DOHH2 (cell line): Measurements from ENCODE around the gene SORBS2.

Experiments
- H3F3A ChIP-seq: fragments of 200-600 bp; sonication (generic), shearing (Covaris generic); 2 replicates; pipeline ENCODE4 v1.6.0; 2016; ENCODE audit warnings: antibody characterized with exemption, mild to moderate bottlenecking; ENCODE audit not compliant: control insufficient read depth, insufficient read depth
- H3K27ac ChIP-seq: fragments of 200-600 bp; sonication (generic); 2 replicates; pipeline ENCODE4 v1.5.1; 2014; ENCODE audit warnings: low read depth, mild to moderate bottlenecking, low read length, moderate library complexity
- H3K27me3 ChIP-seq: fragments of 200-600 bp; sonication (generic); 2 replicates; pipeline ENCODE4 v1.6.1; 2014; ENCODE audit warnings: mild to moderate bottlenecking, low read length, mixed read lengths; ENCODE audit not compliant: control insufficient read depth
- H3K36me3 ChIP-seq: fragments of 200-600 bp; sonication (generic); 2 replicates; pipeline ENCODE4 v1.6.1; 2014; ENCODE audit warnings: mild to moderate bottlenecking, low read length, moderate library complexity, mixed read lengths; ENCODE audit not compliant: control insufficient read depth
- H3K4me1 ChIP-seq: fragments of 200-600 bp; sonication (generic); 2 replicates; pipeline ENCODE4 v1.6.1; 2014; ENCODE audit warnings: mild to moderate bottlenecking, low read length, mixed read lengths; ENCODE audit not compliant: control insufficient read depth
- H3K4me2 ChIP-seq: fragments of 200-600 bp; sonication (generic); 2 replicates; pipeline ENCODE4 v1.6.0; 2014; ENCODE audit warnings: mild to moderate bottlenecking, low read length, moderate library complexity
- H3K4me3 ChIP-seq: fragments of 200-600 bp; sonication (generic); 2 replicates; pipeline ENCODE4 v1.5.1; 2014; ENCODE audit warnings: mild to moderate bottlenecking, low read length, mixed read lengths
- H3K79me2 ChIP-seq: fragments of 200-600 bp; sonication (generic); 2 replicates; pipeline ENCODE4 v1.6.1; 2014; ENCODE audit warnings: mild to moderate bottlenecking, low read length, mixed read lengths; ENCODE audit not compliant: control insufficient read depth
- H3K9me2 ChIP-seq: fragments of 200-600 bp; sonication (generic); replicated peaks from 2 replicates; pipeline ENCODE4 v1.6.1; 2014; ENCODE audit warnings: mild to moderate bottlenecking, low read length, mixed read lengths; ENCODE audit not compliant: control insufficient read depth
- H3K9me3 ChIP-seq: fragments of 200-600 bp; sonication (generic); 2 replicates; pipeline ENCODE4 v1.6.1; 2014; ENCODE audit warnings: antibody characterized with exemption, low read length, mixed read lengths; ENCODE audit not compliant: control insufficient read depth, insufficient read depth
- H4K20me1 ChIP-seq: fragments of 200-600 bp; sonication (generic); 2 replicates; pipeline ENCODE4 v1.6.0; 2014; ENCODE audit warnings: low read depth, mild to moderate bottlenecking, antibody characterized with exemption, low read length, moderate library complexity; ENCODE audit not compliant: control insufficient read depth, insufficient read depth
- EZH2phosphoT487 ChIP-seq: fragments of 200-600 bp; sonication (generic); IDR thresholded peaks from 2 replicates; pipeline ENCODE4 v1.6.1; 2017; ENCODE audit warnings: borderline replicate concordance, mild to moderate bottlenecking, antibody characterized with exemption, low read length, moderate library complexity, mixed read lengths
- TF ChIP-seq, protein P1 (sequence below): fragments of 200-600 bp; sonication (generic); IDR thresholded peaks from one replicate; pipeline ENCODE4 v1.5.1; 2014; ENCODE audit warnings: antibody characterized with exemption, mild to moderate bottlenecking, low read depth, low read length; ENCODE audit not compliant: poor library complexity, severe bottlenecking

SORBS2 gene

DNA sequence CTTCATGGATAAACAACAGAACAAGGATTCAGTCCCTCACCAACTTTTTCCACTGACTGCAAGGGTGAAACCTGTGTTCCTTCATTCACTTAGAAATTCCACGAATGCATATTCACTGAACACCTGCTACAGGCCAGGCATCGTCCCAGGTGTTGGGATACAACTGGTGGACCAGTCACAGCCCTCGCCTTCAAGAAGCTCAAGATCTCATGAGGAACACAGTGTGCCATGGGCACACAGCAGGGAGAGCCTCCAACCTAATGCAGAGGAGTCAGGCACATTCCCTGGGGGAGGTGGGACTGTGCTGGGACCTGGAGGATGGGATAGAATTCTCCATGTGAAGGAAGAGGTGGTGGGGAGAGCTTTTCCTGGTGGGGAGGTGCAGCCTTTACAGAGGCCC is 169.1 kb downstream of the SORBS2 start:
- Histone ChIP-seq H3K79me2 (no peaks in the 10 kb centered on the region), H3K27me3 (peaks cover 5% of the 10 kb centered on the region; the same call in 1 of the 2 replicates), H3K4me2 (no peak overlapping the region), H3K36me3 (no peaks in the 10 kb centered on the region), H4K20me1 (no peaks in the 10 kb centered on the region), H3K9me2 (no peaks in the 10 kb centered on the region), H3F3A (no peaks in the 10 kb centered on the region), H3K9me3 (no peaks in the 10 kb centered on the region), H3K4me3 (no peak overlapping the region), H3K4me1 (no peaks in the 10 kb centered on the region), H3K27ac (no peak overlapping the region)
- TF ChIP-seq EZH2phosphoT487, result no peak
- TF ChIP-seq, protein P1, sequence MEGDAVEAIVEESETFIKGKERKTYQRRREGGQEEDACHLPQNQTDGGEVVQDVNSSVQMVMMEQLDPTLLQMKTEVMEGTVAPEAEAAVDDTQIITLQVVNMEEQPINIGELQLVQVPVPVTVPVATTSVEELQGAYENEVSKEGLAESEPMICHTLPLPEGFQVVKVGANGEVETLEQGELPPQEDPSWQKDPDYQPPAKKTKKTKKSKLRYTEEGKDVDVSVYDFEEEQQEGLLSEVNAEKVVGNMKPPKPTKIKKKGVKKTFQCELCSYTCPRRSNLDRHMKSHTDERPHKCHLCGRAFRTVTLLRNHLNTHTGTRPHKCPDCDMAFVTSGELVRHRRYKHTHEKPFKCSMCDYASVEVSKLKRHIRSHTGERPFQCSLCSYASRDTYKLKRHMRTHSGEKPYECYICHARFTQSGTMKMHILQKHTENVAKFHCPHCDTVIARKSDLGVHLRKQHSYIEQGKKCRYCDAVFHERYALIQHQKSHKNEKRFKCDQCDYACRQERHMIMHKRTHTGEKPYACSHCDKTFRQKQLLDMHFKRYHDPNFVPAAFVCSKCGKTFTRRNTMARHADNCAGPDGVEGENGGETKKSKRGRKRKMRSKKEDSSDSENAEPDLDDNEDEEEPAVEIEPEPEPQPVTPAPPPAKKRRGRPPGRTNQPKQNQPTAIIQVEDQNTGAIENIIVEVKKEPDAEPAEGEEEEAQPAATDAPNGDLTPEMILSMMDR, result no peak

DNA sequence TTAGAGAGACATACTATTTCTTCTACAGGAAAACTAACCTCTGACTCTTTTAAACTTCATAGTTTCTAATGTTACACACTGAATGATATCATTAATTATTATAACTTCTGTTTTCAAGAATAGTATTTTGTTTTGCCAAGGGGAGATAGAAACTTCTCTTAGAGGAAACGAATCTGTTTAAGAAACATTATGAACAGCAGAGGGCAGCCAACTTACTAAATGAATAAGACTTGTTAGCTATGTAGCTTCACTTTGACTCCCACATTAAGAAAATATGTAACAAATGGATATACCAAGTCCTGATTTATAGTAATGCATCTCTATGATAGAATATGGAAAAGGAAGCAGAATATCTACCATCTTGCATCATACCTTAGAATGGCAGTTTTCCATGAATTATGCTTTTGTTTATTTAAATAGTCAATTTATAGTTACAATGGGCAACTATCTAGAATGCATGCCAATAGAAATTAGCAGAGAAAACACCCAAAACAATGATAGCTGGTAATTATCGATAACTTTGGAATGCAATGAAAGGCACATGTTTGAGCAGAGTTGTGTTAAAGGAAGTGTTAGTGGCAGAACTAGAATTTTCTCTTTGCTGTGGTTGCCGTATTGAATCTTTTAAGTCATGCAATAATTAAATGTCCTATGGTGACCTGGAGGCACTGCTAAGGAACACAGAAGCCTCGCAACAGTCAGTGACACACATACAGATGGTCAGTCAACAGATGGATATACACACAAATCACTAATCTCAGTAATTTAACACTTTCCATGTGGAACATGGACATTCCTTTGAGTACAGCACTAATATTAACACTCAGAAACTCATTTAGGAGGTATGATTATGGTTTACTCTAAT is 171.0 kb downstream of the SORBS2 start:
- H3K4me2 ChIP-seq, result no peak overlapping the region
- TF ChIP-seq, protein P1, result peak; percentile 49
- no peak for TF ChIP-seq EZH2phosphoT487
- H3K79me2 ChIP-seq, result no peaks in the 10 kb centered on the region
- no peaks in the 10 kb centered on the region for H3K9me3 ChIP-seq
- peaks cover 5% of the 10 kb centered on the region; the same call in 1 of the 2 replicates for H3K27me3 ChIP-seq
- H3K27ac ChIP-seq, result no peak overlapping the region
- H3K9me2 ChIP-seq, result no peaks in the 10 kb centered on the region
- no peaks in the 10 kb centered on the region for H3K4me1 ChIP-seq
- H3K4me3 ChIP-seq, result no peak overlapping the region
- no peaks in the 10 kb centered on the region for H4K20me1 ChIP-seq
- no peaks in the 10 kb centered on the region for H3K36me3 ChIP-seq
- no peaks in the 10 kb centered on the region for H3F3A ChIP-seq

DNA sequence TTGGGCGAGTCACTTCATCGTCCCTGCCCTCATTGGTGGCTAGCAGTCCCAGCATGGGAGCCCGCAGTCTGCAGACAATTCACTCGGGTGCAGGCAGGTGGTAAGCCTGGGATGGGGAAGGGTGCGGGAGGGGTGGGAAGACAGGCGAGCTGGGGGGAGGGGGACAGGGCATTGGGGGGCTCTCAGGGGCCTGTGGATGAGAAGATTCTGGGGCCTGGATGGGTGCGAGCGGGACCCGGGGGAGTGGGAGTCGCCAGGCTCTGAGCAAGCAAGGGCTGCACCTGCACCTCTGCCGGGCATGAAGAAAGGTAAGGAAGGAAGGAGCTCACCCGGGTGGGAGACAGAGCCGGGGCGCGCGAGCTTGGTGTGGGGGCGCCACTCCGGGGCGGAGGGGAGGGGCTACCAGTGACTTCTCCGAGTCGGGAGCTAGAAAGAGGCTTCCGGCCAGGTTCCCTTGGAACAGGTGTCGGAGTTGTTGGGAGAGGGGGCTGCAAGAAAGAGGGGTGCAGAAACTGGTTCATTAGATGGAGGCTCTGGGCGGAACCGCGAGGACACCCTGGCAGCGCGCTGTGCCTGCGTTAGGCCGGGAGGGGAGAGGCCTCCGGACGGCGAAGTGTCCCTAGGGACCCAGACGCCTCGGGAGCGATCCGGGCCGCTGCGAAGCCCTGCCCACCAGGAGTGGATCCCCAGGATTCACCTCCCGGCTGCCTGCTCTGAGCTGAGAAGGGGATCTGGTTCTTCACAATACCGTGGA is 173.3 kb downstream of the SORBS2 start:
- Histone ChIP-seq H4K20me1 (no peaks in the 10 kb centered on the region), H3K4me3 (no peak overlapping the region), H3K27me3 (peaks cover 5% of the 10 kb centered on the region; the same call in 1 of the 2 replicates), H3K4me1 (no peaks in the 10 kb centered on the region), H3K79me2 (no peaks in the 10 kb centered on the region), H3K36me3 (no peaks in the 10 kb centered on the region), H3K27ac (no peak overlapping the region), H3K9me2 (no peaks in the 10 kb centered on the region), H3F3A (no peaks in the 10 kb centered on the region), H3K4me2 (no peak overlapping the region), H3K9me3 (no peaks in the 10 kb centered on the region)
- TF ChIP-seq, protein P1, result no peak
- no peak for TF ChIP-seq EZH2phosphoT487
